ENCODE data around the gene TTBK2. TPM values are rescaled to one million over a fixed set of nuclear protein-coding genes. Genes with fewer than 3 reads are reported as not detected.

The TTBK2 gene
- polyA plus RNA-seq, 3 donors, result 3.7 to 9.0 (median 5.7) TPM

- Histone ChIP-seq H3K27me3 (ENCODE audit: control insufficient read depth in 2 of 2, insufficient read depth in 2 of 2, low read length in 2 of 2) (no peaks in the 10 kb centered on the region), H3K4me3 (replicated peaks in 1 of 3; ENCODE audit: low read depth in 2 of 3, low read length in 3 of 3) (no peak overlapping the region), H4K20me1 (ENCODE audit: insufficient read depth, low read length) (no peaks in the 10 kb centered on the region), H3K27ac (ENCODE audit: low read depth in 1 of 2, low read length in 2 of 2) (no peak overlapping the region), H3K9me3 (replicated peaks in 1 of 2; ENCODE audit: control insufficient read depth in 1 of 2, insufficient read depth in 1 of 2, low read length in 2 of 2) (no peaks in the 10 kb centered on the region), H3K4me1 (ENCODE audit: control insufficient read depth in 1 of 2, insufficient read depth in 2 of 2, low read length in 2 of 2) (no peaks in the 10 kb centered on the region), H3K79me2 (ENCODE audit: insufficient read depth, low read length) (no peaks in the 10 kb centered on the region), H3K4me2 (replicated peaks; ENCODE audit: extremely low read depth, low read length, poor library complexity, severe bottlenecking) (no peak overlapping the region), H2AFZ (ENCODE audit: insufficient read depth, low read depth, low read length, poor library complexity, severe bottlenecking) (no peak overlapping the region), H3K9ac (ENCODE audit: insufficient read depth, low read length, poor library complexity, severe bottlenecking) (no peak overlapping the region), H3K36me3 (replicated peaks in 1 of 2; ENCODE audit: control insufficient read depth in 1 of 2, insufficient read depth in 2 of 2, low read length in 2 of 2) (peaks cover 23 to 52% of the 10 kb centered on the region in 2 donors)
- intact Hi-C loops (cut with micrococcal nuclease), result no loop called here
- H3K4me3 Mint-ChIP-seq, result no peak overlapping the region
- DNase-seq, result no peak
- H3K4me1 Mint-ChIP-seq, result no peaks in the 10 kb centered on the region
- TF ChIP-seq CTCF (IDR thresholded peaks at IDR 0.05), result no peak
- 97% methylated on average over 6 of the region's 8 CpGs for WGBS (ENCODE audit: insufficient coverage)
- H3K27ac Mint-ChIP-seq, result peak overlapping the region in 1 of 7 donors; percentile 25
- H3K27me3 Mint-ChIP-seq (ENCODE audit: low read depth in 3 of 3), result no peaks in the 10 kb centered on the region
- H3K9me3 Mint-ChIP-seq, result no peaks in the 10 kb centered on the region
- H3K36me3 Mint-ChIP-seq, result peaks cover 45 to 57% of the 10 kb centered on the region in 2 donors
Measured at GRCh38 chr15:42802168-42802567, 118.4 kb downstream of the TTBK2 start.

GRCh38 chr15:42800731-42801474 is 119.7 kb downstream of the TTBK2 start:
- Mint-ChIP-seq H3K36me3 (peaks cover 36 to 61% of the 10 kb centered on the region in 2 donors), H3K27me3 (ENCODE audit: low read depth in 3 of 3) (peaks cover 0 to 2% (median 0%) of the 10 kb centered on the region in 3 donors), H3K4me3 (no peak overlapping the region), H3K27ac (no peak overlapping the region), H3K4me1 (no peaks in the 10 kb centered on the region), H3K9me3 (no peaks in the 10 kb centered on the region)
- no peaks in the 10 kb centered on the region for H3K27me3 ChIP-seq (ENCODE audit: control insufficient read depth in 2 of 2, insufficient read depth in 2 of 2, low read length in 2 of 2)
- H3K27ac ChIP-seq (ENCODE audit: low read depth in 1 of 2, low read length in 2 of 2), result no peak overlapping the region
- no peak overlapping the region for H3K4me2 ChIP-seq (replicated peaks; ENCODE audit: extremely low read depth, low read length, poor library complexity, severe bottlenecking)
- no peaks in the 10 kb centered on the region for H3K79me2 ChIP-seq (ENCODE audit: insufficient read depth, low read length)
- WGBS (ENCODE audit: insufficient coverage), result 97% methylated on average over 20 of the region's 22 CpGs
- TF ChIP-seq CTCF (IDR thresholded peaks at IDR 0.05), result peak; percentile 12
- peaks cover 23 to 52% of the 10 kb centered on the region in 2 donors for H3K36me3 ChIP-seq (replicated peaks in 1 of 2; ENCODE audit: control insufficient read depth in 1 of 2, insufficient read depth in 2 of 2, low read length in 2 of 2)
- H3K9me3 ChIP-seq (replicated peaks in 1 of 2; ENCODE audit: control insufficient read depth in 1 of 2, insufficient read depth in 1 of 2, low read length in 2 of 2), result no peaks in the 10 kb centered on the region
- no peak overlapping the region for H2AFZ ChIP-seq (ENCODE audit: insufficient read depth, low read depth, low read length, poor library complexity, severe bottlenecking)
- no peak overlapping the region for H3K4me3 ChIP-seq (replicated peaks in 1 of 3; ENCODE audit: low read depth in 2 of 3, low read length in 3 of 3)
- H4K20me1 ChIP-seq (ENCODE audit: insufficient read depth, low read length), result no peaks in the 10 kb centered on the region
- no peaks in the 10 kb centered on the region for H3K4me1 ChIP-seq (ENCODE audit: control insufficient read depth in 1 of 2, insufficient read depth in 2 of 2, low read length in 2 of 2)
- intact Hi-C loops (cut with micrococcal nuclease), result no loop called here
- H3K9ac ChIP-seq (ENCODE audit: insufficient read depth, low read length, poor library complexity, severe bottlenecking), result no peak overlapping the region
- DNase-seq, result no peak
